ENCODE measurements around the gene POMT1.

GRCh38 chr9:131511416-131511815, 8.7 kb downstream of the POMT1 start:
- TF ChIP-seq CTCF (IDR thresholded peaks at IDR 0.05; ENCODE audit: extremely low read depth in 1 of 2, insufficient read depth in 1 of 2, low read depth in 1 of 2, low read length in 2 of 2) (no peak), POLR2A (IDR thresholded peaks at IDR 0.05; ENCODE audit: low read depth, low read length) (no peak), POLR2AphosphoS5 (IDR thresholded peaks at IDR 0.05; ENCODE audit: insufficient read depth, low read depth, low read length) (no peak), EZH2 (IDR thresholded peaks at IDR 0.05; ENCODE audit: borderline replicate concordance, low read depth, low read length, severe bottlenecking) (no peak), MAX (IDR thresholded peaks at IDR 0.05; ENCODE audit: insufficient read depth, insufficient read length) (no peak), GATA2 (IDR thresholded peaks at IDR 0.05; ENCODE audit: insufficient read depth, insufficient read length, low read depth, low read length) (no peak), MYC (IDR thresholded peaks at IDR 0.05; ENCODE audit: low read depth, low read length) (no peak)
